Fibroblast of skin of abdomen (primary cell): ENCODE data around the gene IP6K3.
A peak's percentile ranks its signal among the peaks of the same experiment; 100 is the strongest.

Experiments used
- DNase-seq: peaks from one replicate; pipeline ENCODE4 v3.0.0-alpha.2; 2013

Gene IP6K3

GRCh38 chr6:33759887-33760629 lies 13.4 kb upstream of the IP6K3 start:
- no peak for DNase-seq

DNA sequence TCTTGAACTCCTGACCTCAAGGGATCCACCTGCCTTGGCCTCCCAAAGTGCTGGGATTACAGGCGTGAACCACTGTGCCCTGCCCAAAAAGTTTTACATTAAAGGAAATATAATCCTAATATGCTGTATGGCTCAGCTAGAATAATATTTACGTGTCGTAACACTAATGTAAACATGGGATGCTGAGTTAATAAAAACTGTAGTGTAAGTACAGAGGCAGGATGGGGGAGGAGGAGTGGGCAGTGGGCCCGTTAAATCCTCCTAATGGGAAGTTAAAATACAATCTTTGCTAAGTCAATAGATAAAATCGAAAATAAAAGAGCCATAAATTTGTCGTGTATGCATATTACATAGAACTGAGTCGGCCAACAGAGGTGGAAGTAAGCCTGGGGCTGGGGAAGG lies 12.1 kb upstream of the IP6K3 start:
- DNase-seq = no peak

- DNase-seq = no peak
These were observed 11.2 kb upstream of the IP6K3 start for GRCh38 chr6:33757906-33758305.

DNA sequence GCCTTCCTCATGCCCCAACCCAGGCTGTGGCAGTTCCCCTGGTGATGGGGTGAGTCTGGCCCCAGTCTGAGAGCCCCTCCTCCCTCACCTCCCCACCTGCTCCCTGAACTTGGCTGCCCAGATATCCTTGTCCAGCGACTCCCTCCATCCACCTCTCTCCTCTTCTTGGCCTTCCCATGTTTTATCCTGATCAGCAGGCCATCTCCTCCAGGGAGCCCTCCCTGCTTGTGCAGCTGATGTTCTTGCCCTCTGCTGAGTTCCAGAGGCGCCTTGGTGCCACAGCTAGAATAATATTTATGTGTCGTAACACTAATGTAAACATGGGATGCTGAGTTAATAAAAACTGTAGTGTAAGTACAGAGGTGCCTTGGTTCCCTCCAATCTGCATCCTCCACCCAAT lies 10.4 kb upstream of the IP6K3 start:
- no peak for DNase-seq

GRCh38 chr6:33756211-33756954 lies 9.7 kb upstream of the IP6K3 start:
- DNase-seq = no peak

DNA sequence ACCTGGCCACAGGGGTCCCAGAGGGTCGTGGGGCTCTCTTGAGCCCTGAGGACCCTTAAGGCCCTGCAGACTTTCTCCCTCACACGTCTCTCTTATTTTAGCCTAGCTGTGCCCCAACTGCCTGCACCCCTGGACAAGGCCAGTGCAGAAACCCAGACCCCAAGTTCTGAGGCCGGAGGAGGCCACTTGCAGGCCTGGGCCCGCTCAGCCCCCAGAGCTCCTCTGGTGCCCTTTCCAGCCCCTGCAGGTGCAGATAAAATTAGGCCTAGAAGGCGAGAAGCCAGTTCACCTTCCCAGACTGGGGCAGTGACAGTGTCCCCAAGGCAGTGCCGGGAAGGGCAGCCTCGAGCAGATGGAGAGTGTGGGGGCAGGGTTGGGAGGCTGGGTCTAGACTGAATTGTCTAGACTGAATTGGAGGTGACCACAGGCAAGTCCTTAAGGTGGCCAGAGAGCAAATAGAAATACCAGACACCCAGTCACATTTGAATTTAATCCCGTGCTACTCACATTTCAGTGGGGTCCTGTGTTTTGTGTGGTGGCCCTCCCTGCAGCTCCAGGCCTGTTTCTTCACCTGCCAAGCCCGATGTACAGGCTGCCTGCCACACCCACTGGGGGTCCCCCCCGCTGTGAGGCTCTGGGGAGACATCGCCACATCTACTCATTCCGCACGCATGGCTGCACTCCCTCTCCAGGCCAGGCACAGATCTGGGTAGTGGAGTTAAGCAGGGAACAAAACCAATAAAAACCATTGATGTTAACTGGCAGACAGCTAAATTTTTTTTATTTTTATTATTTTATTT lies 8.6 kb upstream of the IP6K3 start:
- no peak for DNase-seq

GRCh38 chr6:33754222-33754621 lies 7.5 kb upstream of the IP6K3 start:
- no peak for DNase-seq

GRCh38 chr6:33752646-33753015 lies 5.9 kb upstream of the IP6K3 start:
- DNase-seq = no peak

DNA sequence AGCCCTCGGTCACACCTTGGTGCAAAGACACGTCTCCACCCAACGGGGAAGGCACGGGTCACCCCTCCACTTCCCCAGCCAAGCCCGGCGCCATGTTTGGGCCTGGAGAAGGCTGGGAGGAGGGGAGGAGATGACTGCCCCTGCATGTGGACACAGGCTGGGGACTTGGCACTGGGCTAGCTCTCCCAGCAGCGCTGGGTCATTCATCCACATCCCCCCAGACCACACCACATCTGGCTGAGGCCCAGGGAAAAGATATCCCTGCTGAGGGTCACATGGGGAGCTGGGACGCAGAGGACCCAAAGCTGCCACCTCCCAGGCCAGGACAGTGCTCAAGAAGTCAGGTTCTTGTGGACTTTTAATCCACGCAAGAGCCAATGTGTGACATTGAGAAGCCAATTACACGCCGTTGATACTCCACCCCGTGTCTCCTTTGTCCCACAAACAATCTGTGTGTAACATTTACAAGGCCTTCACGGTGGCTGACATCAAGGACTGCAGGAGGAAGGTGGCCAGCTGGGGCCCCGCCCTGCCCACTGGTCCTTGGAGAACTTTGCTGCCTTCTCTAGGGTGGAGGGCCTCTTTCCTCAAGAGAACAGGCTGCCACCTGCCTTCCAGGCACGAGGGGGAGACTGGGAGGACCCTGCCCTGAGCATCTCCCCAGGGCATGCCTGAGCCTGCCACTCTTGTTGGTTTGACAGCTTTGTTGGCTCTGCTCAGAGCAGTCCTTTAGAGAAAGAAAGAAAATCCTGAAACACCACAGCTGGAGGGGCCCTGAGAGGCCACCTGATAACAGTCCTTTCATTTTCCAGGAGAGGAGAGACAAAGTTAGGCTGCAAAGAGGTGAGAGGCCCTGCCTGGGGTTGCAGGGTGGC lies 5.3 kb upstream of the IP6K3 start:
- DNase-seq = no peak

GRCh38 chr6:33750244-33750991 lies 3.7 kb upstream of the IP6K3 start:
- DNase-seq = no peak

GRCh38 chr6:33749401-33749800 lies 2.7 kb upstream of the IP6K3 start:
- DNase-seq = no peak

DNA sequence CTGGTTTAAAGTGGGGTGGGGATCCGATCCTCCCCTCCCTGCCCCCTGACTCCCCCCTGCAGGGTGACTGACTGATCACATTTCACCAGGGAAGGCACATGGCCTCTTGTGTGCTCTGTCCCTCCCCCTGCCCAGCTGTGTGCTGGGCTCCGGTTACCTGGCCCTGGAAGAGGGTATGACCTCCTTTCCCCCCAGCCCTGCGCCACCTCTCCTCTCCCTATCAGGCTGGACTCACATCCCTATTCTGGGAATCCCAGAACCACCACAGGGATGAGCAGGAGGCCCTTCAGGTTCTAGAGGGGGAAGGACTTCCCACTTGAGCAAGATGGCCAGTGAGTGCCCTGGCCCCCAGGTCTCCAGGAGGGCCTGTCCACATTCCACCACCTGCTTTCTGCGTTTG lies 2.1 kb upstream of the IP6K3 start:
- DNase-seq = no peak

GRCh38 chr6:33747823-33748222 lies 1.1 kb upstream of the IP6K3 start:
- DNase-seq = no peak

GRCh38 chr6:33746036-33746600 lies 587 bp downstream of the IP6K3 start:
- peak; percentile 60 for DNase-seq

DNA sequence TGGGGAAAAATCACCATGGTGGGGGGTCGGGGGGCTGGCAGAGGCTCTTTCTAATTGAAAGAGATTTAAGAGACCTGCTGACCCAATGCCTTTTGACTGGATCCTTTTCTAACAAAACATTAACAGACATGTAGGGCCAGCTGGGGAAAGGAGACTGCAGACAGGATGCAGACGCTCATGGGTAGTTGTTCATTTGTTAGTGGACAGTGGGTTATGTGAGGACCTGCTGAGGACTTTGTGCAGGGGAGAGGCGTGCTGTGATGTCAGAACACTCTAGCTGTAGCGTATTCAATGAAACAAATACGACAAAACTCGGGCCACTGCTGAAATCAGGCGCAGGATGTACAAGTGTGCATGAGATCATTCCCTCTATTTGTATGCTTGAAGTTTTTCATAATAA lies 1.2 kb downstream of the IP6K3 start:
- no peak for DNase-seq

DNA sequence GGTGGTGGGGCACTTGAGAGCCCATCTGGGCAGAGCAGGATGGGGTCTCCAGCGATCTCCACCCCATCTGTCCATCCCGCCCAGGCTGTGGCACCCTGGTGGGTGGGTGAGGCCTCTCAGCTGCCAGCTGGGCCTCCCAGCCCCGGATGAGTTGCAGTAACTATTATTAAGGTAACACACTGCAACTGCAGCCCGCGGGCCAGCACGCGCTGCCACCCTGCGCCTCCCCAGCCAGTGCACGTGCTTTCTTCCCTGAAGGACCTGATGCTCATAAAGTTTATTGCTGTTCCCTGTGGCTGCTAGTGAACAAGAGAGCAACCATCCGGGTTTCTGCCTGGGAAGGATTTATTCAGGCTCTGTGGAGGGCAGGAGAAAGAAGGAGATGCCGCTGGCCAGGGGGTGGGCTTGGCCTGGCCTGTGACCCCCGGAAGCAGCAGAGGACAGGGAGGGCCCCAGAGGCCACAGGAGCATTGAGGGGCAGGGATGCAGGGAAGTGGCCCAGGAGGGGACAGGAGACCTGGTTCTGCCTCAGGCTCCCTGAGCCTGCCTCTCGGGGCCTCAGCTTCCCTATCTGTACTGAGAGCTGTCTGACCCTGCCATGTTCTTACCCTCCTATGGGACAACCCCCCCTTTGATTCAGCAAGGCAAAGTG lies 1.7 kb downstream of the IP6K3 start:
- DNase-seq = no peak

GRCh38 chr6:33744001-33744848 lies 2.5 kb downstream of the IP6K3 start:
- DNase-seq = peak; percentile 69

DNA sequence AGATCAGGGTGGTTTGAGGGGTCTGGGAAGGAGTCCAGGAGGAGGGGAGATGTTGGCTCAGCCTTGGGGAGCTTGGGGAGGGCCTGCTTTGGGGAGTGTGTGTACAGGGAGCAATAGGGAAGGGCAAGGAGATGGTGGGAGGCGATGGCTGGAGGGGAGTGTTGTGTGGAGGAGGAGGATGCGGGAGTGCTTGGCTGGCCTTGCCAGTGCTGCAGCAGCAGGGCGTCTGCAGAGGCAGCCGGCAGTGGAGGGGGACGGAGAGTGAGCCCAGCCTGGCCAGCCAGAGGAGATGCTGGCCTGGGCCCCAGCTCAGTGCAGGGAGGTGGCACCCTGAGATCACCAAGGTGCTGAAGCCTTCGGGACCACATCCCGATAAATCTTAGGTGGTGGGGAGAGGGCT lies 3.9 kb downstream of the IP6K3 start:
- no peak for DNase-seq

DNA sequence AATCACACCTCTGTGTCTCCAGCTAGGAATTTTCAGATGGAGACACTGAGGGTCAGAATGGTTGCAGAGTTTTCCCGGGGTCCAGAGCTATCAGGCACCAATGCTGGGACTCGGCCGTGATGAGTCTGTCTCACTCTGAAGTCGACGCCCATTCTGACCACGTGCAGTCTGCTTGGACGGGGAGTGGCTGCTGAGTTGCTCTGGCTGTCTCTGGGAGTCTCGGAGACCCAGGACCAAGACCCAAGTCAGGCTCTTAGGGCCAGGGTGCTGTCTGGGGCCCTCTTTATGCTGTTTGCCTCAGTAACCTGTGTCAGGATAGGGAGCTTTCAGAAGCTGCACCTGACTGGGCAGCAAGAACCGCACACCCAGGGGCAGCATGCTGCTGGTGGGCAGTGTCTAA lies 4.6 kb downstream of the IP6K3 start:
- no peak for DNase-seq

DNA sequence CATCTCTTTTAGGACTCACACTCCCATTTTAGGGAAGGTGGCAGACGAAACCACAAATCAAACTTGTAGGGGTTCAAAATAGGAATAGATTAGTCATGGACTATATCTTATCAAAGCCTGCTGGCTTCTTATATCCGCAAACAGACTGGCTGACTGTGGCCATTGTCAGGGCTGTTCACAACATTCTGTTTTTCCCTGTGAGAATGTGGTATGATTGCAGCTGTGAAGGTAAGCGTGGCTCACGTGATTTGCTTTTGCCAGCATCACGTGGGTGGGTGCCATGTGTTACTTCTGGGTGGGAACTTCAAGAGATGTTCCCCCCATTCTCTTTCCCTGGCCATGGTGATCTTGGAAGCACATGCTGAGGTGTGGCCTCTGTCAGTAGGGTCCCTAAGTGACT lies 5.9 kb downstream of the IP6K3 start:
- DNase-seq = no peak
